Right lobe of liver (tissue), 4 donors: ENCODE measurements around the gene MAPT.

Experiments
- CTCF ChIP-seq, 4 donors: fragments of 200-600 bp in 3 of 4; fragments of 450-650 bp in 1 of 4; IDR thresholded peaks; one replicate each; pipeline versions ENCODE4 v1.5.1 to v1.8.0; 2016 to 2022; ENCODE audit warnings: antibody characterized with exemption in 4 of 4, mild to moderate bottlenecking in 2 of 4
- POLR2A ChIP-seq: fragments of 450-650 bp; IDR thresholded peaks from one replicate; pipeline ENCODE4 v1.6.1; 2017; ENCODE audit warnings: antibody characterized with exemption, mild to moderate bottlenecking
- donor health status: DM: no; HTN: no; CAD: no.
- donor health status: DM: no; HTN: no; CAD: no.
- donor health status: DM: no; HTN: yes; CAD: no.

- no peak for TF ChIP-seq POLR2A
- no peak for TF ChIP-seq CTCF (IDR thresholded peaks at IDR 0.05)
These were observed 45.9 kb downstream of the MAPT start for GRCh38 chr17:45940293-45940692.
